HCT116 (cell line): ENCODE results near the gene DMXL2. TPM values are rescaled to one million over a fixed set of nuclear protein-coding genes. Genes with fewer than 3 reads are reported as not detected.

ENCODE experiments used
- ATAC-seq: fragments of 200-7000 bp; cut with Tn5 transposase; 2 replicates; pipeline ENCODE4 v1.9.1; 2020; ENCODE audit warnings: mild to moderate bottlenecking, moderate library complexity
- BruUV-seq: library from RNA; stranded (reverse); fragments of 400-500 nt; replicated peaks from 2 replicates; lab custom pipeline; 2021; lab: Mats Ljungman, UMichigan
- CTCF ChIA-PET: fragments of 300-600 bp; sonication (Branson Sonifier 250); formaldehyde crosslinking; loops from one replicate; lab custom pipeline; 2021; ENCODE audit warnings: antibody characterized with exemption; lab: Charles Lee
- POLR2A ChIA-PET: fragments of 300-600, 350-600 bp; sonication (Branson Sonifier 250); formaldehyde crosslinking; loops from one replicate; lab custom pipeline; 2021; ENCODE audit warnings: antibody characterized with exemption; lab: Charles Lee
- RAD21 ChIA-PET, 2 experiments: fragments of 300-600 bp; sonication (Branson Sonifier 250); formaldehyde crosslinking; loops; one replicate each; lab custom pipeline; 2023; ENCODE audit warnings: low total read pairs in 2 of 2; ENCODE audit not compliant: uncharacterized antibody in 2 of 2, unreplicated experiment in 2 of 2, low non-redundant PET in 1 of 2; lab: Charles Lee
- DNase-seq: peaks from one replicate; pipeline ENCODE4 v3.0.0-alpha.2; 2010; ENCODE audit warnings: low read depth, low spot score
- H2AFZ ChIP-seq: fragments of 200-600 bp; shearing (Covaris generic), sonication (generic); 2 replicates; pipeline ENCODE4 v1.6.1; 2017; ENCODE audit warnings: low read depth, mixed run types, mixed read lengths, antibody characterized with exemption, low read length; ENCODE audit not compliant: poor library complexity, severe bottlenecking
- H3K27ac ChIP-seq: 2 replicates; pipeline ENCODE4 v1.5.1; 2012; ENCODE audit warnings: low read depth, low read length
- H3K27me3 ChIP-seq: fragments of 200-600 bp; sonication (generic); 2 replicates; pipeline ENCODE4 v1.6.1; 2016; ENCODE audit warnings: mixed run types, low read length, mixed read lengths; ENCODE audit not compliant: insufficient read depth
- H3K36me3 ChIP-seq, 2 experiments: fragments of 200-500 bp in 1 of 2; fragments of 200-600 bp in 1 of 2; sonication (Bioruptor generic) in 1 of 2; sonication (generic) in 1 of 2; 2 replicates each; pipeline versions ENCODE4 v1.5.1 to v1.6.1; 2014 to 2016; ENCODE audit warnings: low read length in 2 of 2, inconsistent platforms in 1 of 2, mixed read lengths in 1 of 2, mixed run types in 1 of 2; ENCODE audit not compliant: insufficient read depth in 2 of 2, control insufficient read depth in 1 of 2
- H3K4me1 ChIP-seq, 2 experiments: fragments of 200-600 bp in 1 of 2; sonication (generic) in 1 of 2; 2 replicates each; pipeline versions ENCODE4 v1.5.1 to v1.6.1; 2012 to 2017; ENCODE audit warnings: low read length in 2 of 2, inconsistent platforms in 1 of 2, mild to moderate bottlenecking in 1 of 2, mixed read lengths in 1 of 2, mixed run types in 1 of 2, moderate library complexity in 1 of 2; ENCODE audit not compliant: insufficient read depth in 2 of 2, control insufficient read depth in 1 of 2
- H3K4me2 ChIP-seq: fragments of 200-600 bp; sonication (generic); 2 replicates; pipeline ENCODE4 v1.6.1; 2017; ENCODE audit warnings: mixed run types, low read length, mixed read lengths
- H3K4me3 ChIP-seq, 2 experiments: fragments of 200-600 bp in 1 of 2; sonication (generic) in 1 of 2; replicated peaks in 1 of 2; 2 replicates each; pipeline ENCODE4 v1.5.1; 2011 to 2016; ENCODE audit warnings: low read length in 2 of 2, control low read depth in 1 of 2, low read depth in 1 of 2, mild to moderate bottlenecking in 1 of 2, mixed read lengths in 1 of 2, mixed run types in 1 of 2
- H3K79me2 ChIP-seq: fragments of 200-600 bp; sonication (generic); 2 replicates; pipeline ENCODE4 v1.6.1; 2017; ENCODE audit warnings: mild to moderate bottlenecking, mixed run types, low read length, moderate library complexity, mixed read lengths; ENCODE audit not compliant: insufficient read depth
- H3K9ac ChIP-seq: fragments of 200-600 bp; sonication (generic); 2 replicates; pipeline ENCODE4 v1.6.1; 2016; ENCODE audit warnings: low read length, mixed read lengths
- H3K9me2 ChIP-seq: fragments of 200-600 bp; sonication (generic), shearing (Covaris generic); 2 replicates; pipeline ENCODE4 v1.6.1; 2017; ENCODE audit warnings: mixed run types, mild to moderate bottlenecking, moderate library complexity; ENCODE audit not compliant: insufficient read depth
- H3K9me3 ChIP-seq, 2 experiments: fragments of 200-500 bp in 1 of 2; fragments of 200-600 bp in 1 of 2; sonication (Bioruptor generic) in 1 of 2; sonication (generic) in 1 of 2; 2 replicates each; pipeline ENCODE4 v1.6.1; 2014 to 2017; ENCODE audit warnings: low read length in 2 of 2, mixed read lengths in 2 of 2, inconsistent platforms in 1 of 2, low read depth in 1 of 2, mild to moderate bottlenecking in 1 of 2, mixed run types in 1 of 2, moderate library complexity in 1 of 2; ENCODE audit not compliant: control insufficient read depth in 1 of 2, insufficient read depth in 1 of 2
- H4K20me1 ChIP-seq: fragments of 200-600 bp; sonication (generic), shearing (Covaris generic); 2 replicates; pipeline ENCODE4 v1.6.1; 2017; ENCODE audit warnings: mixed run types, mild to moderate bottlenecking, moderate library complexity; ENCODE audit not compliant: insufficient read depth
- CBX3 ChIP-seq: IDR thresholded peaks from 2 replicates; pipeline ENCODE4 v1.6.1; 2012; ENCODE audit warnings: low read depth
- EGR1 ChIP-seq: IDR thresholded peaks from 2 replicates; pipeline ENCODE4 v1.6.1; 2012; ENCODE audit warnings: low read depth
- ELF1 ChIP-seq: IDR thresholded peaks from 2 replicates; pipeline ENCODE4 v1.6.1; 2012; ENCODE audit warnings: low read depth, borderline replicate concordance
- EZH2 ChIP-seq: fragments of 200-600 bp; sonication (generic); IDR thresholded peaks from 2 replicates; pipeline ENCODE4 v1.6.1; 2017; ENCODE audit warnings: antibody characterized with exemption, mixed run types
- EZH2phosphoT487 ChIP-seq: fragments of 200-600 bp; IDR thresholded peaks from 2 replicates; pipeline ENCODE4 v1.6.1; 2018; ENCODE audit warnings: antibody characterized with exemption, borderline replicate concordance
- FOSL1 ChIP-seq: IDR thresholded peaks from 2 replicates; pipeline ENCODE4 v1.6.1; 2012; ENCODE audit warnings: low read depth
- JUND ChIP-seq: IDR thresholded peaks from 2 replicates; pipeline ENCODE4 v1.6.1; 2012
- RAD21 ChIP-seq: IDR thresholded peaks from 2 replicates; pipeline ENCODE4 v1.6.1; 2012; ENCODE audit warnings: low read depth, mild to moderate bottlenecking
- SIN3A ChIP-seq: IDR thresholded peaks from 2 replicates; pipeline ENCODE4 v1.6.1; 2012; ENCODE audit warnings: low read depth
- SP1 ChIP-seq: IDR thresholded peaks from 2 replicates; pipeline ENCODE4 v1.6.1; 2012; ENCODE audit warnings: low read depth
- SRF ChIP-seq: IDR thresholded peaks from 2 replicates; pipeline ENCODE4 v1.6.1; 2012; ENCODE audit warnings: low read depth
- TCF7L2 ChIP-seq: IDR thresholded peaks from 2 replicates; pipeline ENCODE4 v1.7.0; 2011; ENCODE audit warnings: borderline replicate concordance, inconsistent platforms; ENCODE audit not compliant: insufficient read depth, insufficient read length; ENCODE audit errors: extremely low read depth
- YY1 ChIP-seq: IDR thresholded peaks from 2 replicates; pipeline ENCODE4 v1.6.1; 2011; ENCODE audit warnings: low read length, low read depth, moderate library complexity, mild to moderate bottlenecking; ENCODE audit not compliant: insufficient replicate concordance; ENCODE audit errors: extremely low read depth
- ZFX ChIP-seq: fragments of 450-650 bp; IDR thresholded peaks from 2 replicates; pipeline ENCODE4 v1.6.1; 2017
- intact Hi-C: fragments of 100-400 bp; cut with micrococcal nuclease; formaldehyde crosslinking; loops from 2 replicates; pipeline ENCODE4 v1.10.0; 2022
- total RNA-seq: library from RNA; stranded (reverse); gene quantifications from one replicate; pipeline ENCODE4 v1.2.1, GENCODE V29; 2021; ENCODE audit not compliant: unreplicated experiment
- TF ChIP-seq, protein P1 (sequence below), 3 experiments: fragments of 200-600 bp in 1 of 3; sonication (generic) in 1 of 3; IDR thresholded peaks in 2 of 3; conservative IDR thresholded peaks in 1 of 3; 2 replicates each; pipeline ENCODE4 v1.5.1; 2012 to 2017; ENCODE audit warnings: low read depth in 2 of 3, low read length in 2 of 3, antibody characterized with exemption in 1 of 3, borderline replicate concordance in 1 of 3, control low read depth in 1 of 3, mild to moderate bottlenecking in 1 of 3, mixed read lengths in 1 of 3, mixed run types in 1 of 3, moderate library complexity in 1 of 3; ENCODE audit not compliant: insufficient read depth in 1 of 3
- TF ChIP-seq, protein P2 (sequence below): IDR thresholded peaks from 2 replicates; pipeline ENCODE4 v1.6.1; 2011; ENCODE audit warnings: mild to moderate bottlenecking, low read length, moderate library complexity; ENCODE audit not compliant: insufficient replicate concordance; ENCODE audit errors: extremely low read depth

Gene DMXL2
- total RNA-seq, 1 experiment from 2014 or later, result 21.5 TPM

DNA sequence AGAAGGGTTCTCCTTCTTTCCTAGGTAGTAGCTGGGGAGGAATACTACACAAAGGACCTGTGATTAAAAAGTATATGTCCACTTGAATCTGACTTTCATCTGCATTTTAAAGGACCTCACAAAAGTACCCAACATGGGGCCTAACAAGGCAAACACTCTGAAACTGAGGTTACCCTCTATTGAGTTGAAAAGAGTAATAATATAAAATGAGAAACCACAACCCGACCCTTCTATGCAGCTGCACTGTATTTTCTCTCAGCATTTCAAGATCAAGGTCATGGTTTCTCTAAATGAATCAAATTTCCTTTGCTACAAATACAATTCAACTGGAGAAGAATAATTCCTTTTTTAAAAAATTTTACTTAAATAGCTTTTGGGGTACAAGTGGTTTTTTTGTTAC, 106.3 kb downstream of the DMXL2 start:
- no peaks in the 10 kb centered on the region for H3K4me1 ChIP-seq
- H3K27ac ChIP-seq, result no peak overlapping the region
- no peak overlapping the region for H3K4me2 ChIP-seq
- H3K36me3 ChIP-seq, result no peaks in the 10 kb centered on the region
- ATAC-seq (no peak), DNase-seq (no peak)
- H3K9me2 ChIP-seq, result no peaks in the 10 kb centered on the region
- intact Hi-C loops, result loop anchor here (5.0 kb wide), 1 partner anchor 49 kb away; no protein-coding TSS in a partner anchor
- ChIA-PET CTCF (interaction anchor here (0.8 kb wide), 1 partner anchor 21 kb away, joined by 3 read pairs; no protein-coding TSS in a partner anchor), POLR2A (no interaction called here), RAD21 (no interaction called here)
- H3K79me2 ChIP-seq, result no peaks in the 10 kb centered on the region
- no peaks in the 10 kb centered on the region for H4K20me1 ChIP-seq
- TF ChIP-seq FOSL1 (no peak), TCF7L2 (no peak), YY1 (no peak), SIN3A (no peak), EZH2 (no peak)
- BruUV-seq, result no TSS peak
- no peak overlapping the region for H3K9ac ChIP-seq
- H2AFZ ChIP-seq, result no peak overlapping the region
- no peaks in the 10 kb centered on the region for H3K9me3 ChIP-seq
- no peaks in the 10 kb centered on the region for H3K27me3 ChIP-seq
- no peak overlapping the region for H3K4me3 ChIP-seq

DNA sequence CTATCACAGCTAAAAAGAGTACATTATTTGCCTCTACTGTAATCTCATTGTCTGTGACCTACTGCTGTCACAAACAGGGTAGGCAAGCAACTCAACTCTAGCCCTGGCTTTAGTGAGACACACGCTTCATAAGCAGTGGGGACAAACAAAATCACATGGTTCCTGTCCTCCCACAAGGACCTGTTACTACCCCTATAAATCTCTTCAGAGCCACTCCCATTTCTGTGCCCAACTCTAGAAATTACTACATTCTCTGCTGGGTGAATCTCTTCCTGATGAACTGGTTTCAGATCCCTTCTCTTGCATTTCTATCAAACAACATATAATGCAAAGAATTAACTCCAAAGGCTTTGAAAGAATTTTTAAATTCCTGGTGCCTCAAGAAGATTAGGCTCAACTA, 117.3 kb downstream of the DMXL2 start:
- Histone ChIP-seq H3K36me3 (no peaks in the 10 kb centered on the region), H4K20me1 (no peaks in the 10 kb centered on the region), H3K79me2 (no peaks in the 10 kb centered on the region), H3K9me3 (no peaks in the 10 kb centered on the region), H2AFZ (no peak overlapping the region), H3K9ac (no peak overlapping the region), H3K9me2 (no peaks in the 10 kb centered on the region), H3K4me3 (no peak overlapping the region), H3K4me2 (no peak overlapping the region), H3K27me3 (no peaks in the 10 kb centered on the region), H3K27ac (no peak overlapping the region), H3K4me1 (no peaks in the 10 kb centered on the region)
- ChIA-PET CTCF (no interaction called here), RAD21 (no interaction called here), POLR2A (no interaction called here)
- TF ChIP-seq EGR1 (no peak), ELF1 (no peak), SRF (no peak), SP1 (no peak), ZFX (no peak), SIN3A (no peak), FOSL1 (no peak), EZH2 (no peak), EZH2phosphoT487 (no peak), RAD21 (no peak), JUND (no peak), CBX3 (no peak)
- TF ChIP-seq, protein P1, sequence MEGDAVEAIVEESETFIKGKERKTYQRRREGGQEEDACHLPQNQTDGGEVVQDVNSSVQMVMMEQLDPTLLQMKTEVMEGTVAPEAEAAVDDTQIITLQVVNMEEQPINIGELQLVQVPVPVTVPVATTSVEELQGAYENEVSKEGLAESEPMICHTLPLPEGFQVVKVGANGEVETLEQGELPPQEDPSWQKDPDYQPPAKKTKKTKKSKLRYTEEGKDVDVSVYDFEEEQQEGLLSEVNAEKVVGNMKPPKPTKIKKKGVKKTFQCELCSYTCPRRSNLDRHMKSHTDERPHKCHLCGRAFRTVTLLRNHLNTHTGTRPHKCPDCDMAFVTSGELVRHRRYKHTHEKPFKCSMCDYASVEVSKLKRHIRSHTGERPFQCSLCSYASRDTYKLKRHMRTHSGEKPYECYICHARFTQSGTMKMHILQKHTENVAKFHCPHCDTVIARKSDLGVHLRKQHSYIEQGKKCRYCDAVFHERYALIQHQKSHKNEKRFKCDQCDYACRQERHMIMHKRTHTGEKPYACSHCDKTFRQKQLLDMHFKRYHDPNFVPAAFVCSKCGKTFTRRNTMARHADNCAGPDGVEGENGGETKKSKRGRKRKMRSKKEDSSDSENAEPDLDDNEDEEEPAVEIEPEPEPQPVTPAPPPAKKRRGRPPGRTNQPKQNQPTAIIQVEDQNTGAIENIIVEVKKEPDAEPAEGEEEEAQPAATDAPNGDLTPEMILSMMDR (IDR thresholded peaks at IDR 0.05 in 2 of 3, conservative IDR thresholded peaks at IDR 0.05 in 1 of 3; ENCODE audit: borderline replicate concordance in 1 of 3, insufficient read depth in 1 of 3, low read depth in 2 of 3, low read length in 2 of 3), result no peak
- TF ChIP-seq, protein P2, sequence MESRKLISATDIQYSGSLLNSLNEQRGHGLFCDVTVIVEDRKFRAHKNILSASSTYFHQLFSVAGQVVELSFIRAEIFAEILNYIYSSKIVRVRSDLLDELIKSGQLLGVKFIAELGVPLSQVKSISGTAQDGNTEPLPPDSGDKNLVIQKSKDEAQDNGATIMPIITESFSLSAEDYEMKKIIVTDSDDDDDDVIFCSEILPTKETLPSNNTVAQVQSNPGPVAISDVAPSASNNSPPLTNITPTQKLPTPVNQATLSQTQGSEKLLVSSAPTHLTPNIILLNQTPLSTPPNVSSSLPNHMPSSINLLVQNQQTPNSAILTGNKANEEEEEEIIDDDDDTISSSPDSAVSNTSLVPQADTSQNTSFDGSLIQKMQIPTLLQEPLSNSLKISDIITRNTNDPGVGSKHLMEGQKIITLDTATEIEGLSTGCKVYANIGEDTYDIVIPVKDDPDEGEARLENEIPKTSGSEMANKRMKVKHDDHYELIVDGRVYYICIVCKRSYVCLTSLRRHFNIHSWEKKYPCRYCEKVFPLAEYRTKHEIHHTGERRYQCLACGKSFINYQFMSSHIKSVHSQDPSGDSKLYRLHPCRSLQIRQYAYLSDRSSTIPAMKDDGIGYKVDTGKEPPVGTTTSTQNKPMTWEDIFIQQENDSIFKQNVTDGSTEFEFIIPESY, result no peak
- DNase-seq, result no peak
- BruUV-seq, result no TSS peak
- intact Hi-C loops, result no loop called here
- ATAC-seq, result no peak
